22Rv1 (cell line): Measurements from ENCODE around the gene SNRPD2.
"Not testable (repeated sequence)": the region's sequence is repeated elsewhere in the genome, so short reads cannot be mapped to it uniquely, and the experiment has no call there.

Experiments
- CTCF ChIP-seq: fragments of 450-650 bp; IDR thresholded peaks from 2 replicates; pipeline ENCODE4 v1.5.1; 2017; ENCODE audit warnings: mild to moderate bottlenecking
- ZFX ChIP-seq: fragments of 450-650 bp; IDR thresholded peaks from 2 replicates; pipeline ENCODE4 v1.6.1; 2017; ENCODE audit warnings: antibody characterized with exemption, borderline replicate concordance

- TF ChIP-seq CTCF, ZFX: not testable (repeated sequence)
These were observed 36.9 kb upstream of the SNRPD2 start for GRCh38 chr19:45728683-45729082.
